HG03064 (cell line): ENCODE results near the gene ADORA2B.
"Not testable (repeated sequence)": the region's sequence is repeated elsewhere in the genome, so short reads cannot be mapped to it uniquely, and the experiment has no call there.

ENCODE experiments used
- ATAC-seq: cut with Tn5 transposase; IDR thresholded peaks from one replicate; pipeline ENCODE4 v1.9.1; 2021; ENCODE audit warnings: low read depth; ENCODE audit not compliant: unreplicated experiment

Gene ADORA2B

GRCh38 chr17:15921640-15922039 lies 23.3 kb upstream of the ADORA2B start:
- no peak for ATAC-seq

- no peak for ATAC-seq
These were observed 22.3 kb upstream of the ADORA2B start for GRCh38 chr17:15922586-15922985.

- no peak for ATAC-seq
These were observed 18.7 kb upstream of the ADORA2B start for GRCh38 chr17:15926039-15926740.

GRCh38 chr17:15928286-15928785 lies 16.6 kb upstream of the ADORA2B start:
- ATAC-seq, result no peak

DNA sequence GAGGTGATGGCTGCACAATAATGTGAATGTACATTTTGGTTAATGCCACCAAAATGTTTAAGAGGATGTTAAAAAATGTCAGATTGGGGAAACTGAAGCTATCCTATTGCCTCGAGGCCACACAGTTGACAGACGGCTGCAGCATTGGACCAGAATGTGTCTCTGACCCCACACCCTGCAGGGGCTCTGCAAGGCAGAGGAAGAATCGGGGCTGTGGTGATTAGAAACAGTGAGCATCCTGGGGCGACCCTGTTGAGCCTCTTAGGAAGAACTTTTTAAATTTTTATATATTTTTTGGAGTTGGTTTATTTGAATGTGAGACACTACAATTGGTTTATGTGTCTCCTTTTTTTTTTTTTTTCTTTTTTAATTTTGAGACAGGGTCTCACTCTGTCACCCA lies 15.0 kb upstream of the ADORA2B start:
- no peak for ATAC-seq

- ATAC-seq, result no peak
These were observed 14.5 kb upstream of the ADORA2B start for GRCh38 chr17:15930426-15930825.

GRCh38 chr17:15931394-15931793 lies 13.5 kb upstream of the ADORA2B start:
- ATAC-seq, result no peak

GRCh38 chr17:15934866-15935265 lies 10.1 kb upstream of the ADORA2B start:
- no peak for ATAC-seq

GRCh38 chr17:15935891-15936290 lies 9.0 kb upstream of the ADORA2B start:
- ATAC-seq, result no peak

DNA sequence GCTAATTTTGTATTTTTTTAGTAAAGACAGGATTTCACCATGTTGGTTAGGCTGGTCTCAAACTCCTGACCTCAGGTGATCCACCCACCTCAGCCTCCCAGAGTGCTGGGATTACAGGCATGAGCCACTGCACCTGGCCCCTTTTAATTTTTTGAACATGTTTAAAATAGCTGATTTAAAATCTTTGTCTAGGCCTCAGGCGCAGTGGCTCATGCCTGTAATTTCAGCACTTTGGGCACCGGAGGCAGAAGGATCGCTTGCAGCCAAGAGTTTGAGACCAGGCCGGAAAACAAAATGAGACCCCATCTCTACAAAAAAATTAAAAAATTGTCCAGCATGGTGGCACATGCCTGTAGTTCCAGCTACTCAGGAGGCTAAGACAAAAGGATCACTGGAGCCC lies 8.4 kb upstream of the ADORA2B start:
- not testable (repeated sequence) for ATAC-seq

- no peak for ATAC-seq
These were observed 3.1 kb upstream of the ADORA2B start for GRCh38 chr17:15941781-15942180.

DNA sequence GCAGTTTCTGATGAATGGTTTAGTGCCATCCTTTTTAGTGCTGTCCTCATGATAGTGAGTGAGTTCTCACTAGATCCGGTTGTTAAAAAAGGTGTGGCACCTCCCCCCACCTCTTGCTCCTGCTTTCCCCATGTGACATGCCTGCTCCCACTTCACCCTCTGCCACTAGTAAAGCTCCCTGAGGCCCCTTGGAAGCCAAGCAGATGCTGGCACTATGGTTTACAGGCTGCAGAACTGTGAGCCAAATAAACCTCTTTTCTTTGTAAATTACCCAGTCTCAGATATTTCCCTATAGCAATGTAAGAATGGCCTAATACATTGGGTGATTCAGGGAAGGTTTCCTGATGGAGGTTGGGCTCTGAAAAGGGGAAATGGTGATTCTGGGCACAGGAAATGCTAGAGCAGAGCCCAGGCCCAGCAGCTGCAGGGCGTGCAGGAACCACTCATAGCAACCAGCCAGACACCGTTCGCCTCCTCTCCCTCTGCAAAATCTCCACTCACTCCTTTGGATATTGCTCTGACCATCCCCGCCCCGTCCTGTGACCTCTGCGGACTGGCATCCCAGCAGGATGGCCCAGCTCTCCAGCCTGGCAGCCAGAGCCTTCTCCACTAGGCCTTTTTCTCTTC lies 2.6 kb upstream of the ADORA2B start:
- no peak for ATAC-seq

DNA sequence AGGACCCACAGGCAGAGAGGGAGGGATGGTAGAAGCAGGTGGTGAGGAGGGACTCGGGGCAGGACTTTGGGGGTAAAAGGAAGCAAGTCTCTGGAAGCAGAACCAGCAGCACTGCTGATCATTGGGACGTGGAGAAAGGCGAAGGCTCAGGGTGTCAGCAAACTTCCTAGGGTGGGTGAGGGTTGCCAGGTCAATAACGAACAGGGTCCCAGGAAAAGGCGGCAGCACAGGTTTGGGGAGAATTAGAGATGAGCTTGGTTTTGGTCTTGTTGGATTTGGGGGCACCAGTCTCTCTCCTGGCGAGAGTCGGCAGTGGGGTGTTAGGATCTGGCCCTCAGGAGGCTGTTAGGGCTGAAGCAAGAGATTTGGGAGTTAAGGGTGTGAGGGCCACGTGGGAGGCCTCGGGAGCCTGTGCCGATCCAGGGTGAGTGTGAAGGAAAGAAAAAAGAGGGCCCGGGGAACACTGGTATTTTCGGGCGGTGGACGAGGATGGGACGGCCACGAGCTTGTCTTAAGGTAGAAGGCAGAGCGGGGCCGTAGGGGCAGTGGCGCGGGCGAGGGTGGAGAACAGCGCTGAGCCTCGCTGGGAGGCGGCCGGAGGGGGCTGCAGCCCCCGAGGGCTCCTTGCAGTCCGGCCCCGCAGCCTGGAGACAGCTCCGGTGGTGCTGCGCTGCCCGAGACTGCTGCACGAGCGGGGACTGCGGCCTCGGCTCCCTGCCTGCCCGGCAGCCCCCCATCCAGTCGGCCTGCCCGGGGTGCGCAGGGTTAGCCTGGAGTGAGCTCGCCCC lies 765 bp upstream of the ADORA2B start:
- no peak for ATAC-seq

GRCh38 chr17:15945527-15946191 lies 729 bp downstream of the ADORA2B start:
- no peak for ATAC-seq

GRCh38 chr17:15946611-15947120 lies 1.7 kb downstream of the ADORA2B start:
- ATAC-seq, result no peak

GRCh38 chr17:15947271-15947670 lies 2.3 kb downstream of the ADORA2B start:
- no peak for ATAC-seq

DNA sequence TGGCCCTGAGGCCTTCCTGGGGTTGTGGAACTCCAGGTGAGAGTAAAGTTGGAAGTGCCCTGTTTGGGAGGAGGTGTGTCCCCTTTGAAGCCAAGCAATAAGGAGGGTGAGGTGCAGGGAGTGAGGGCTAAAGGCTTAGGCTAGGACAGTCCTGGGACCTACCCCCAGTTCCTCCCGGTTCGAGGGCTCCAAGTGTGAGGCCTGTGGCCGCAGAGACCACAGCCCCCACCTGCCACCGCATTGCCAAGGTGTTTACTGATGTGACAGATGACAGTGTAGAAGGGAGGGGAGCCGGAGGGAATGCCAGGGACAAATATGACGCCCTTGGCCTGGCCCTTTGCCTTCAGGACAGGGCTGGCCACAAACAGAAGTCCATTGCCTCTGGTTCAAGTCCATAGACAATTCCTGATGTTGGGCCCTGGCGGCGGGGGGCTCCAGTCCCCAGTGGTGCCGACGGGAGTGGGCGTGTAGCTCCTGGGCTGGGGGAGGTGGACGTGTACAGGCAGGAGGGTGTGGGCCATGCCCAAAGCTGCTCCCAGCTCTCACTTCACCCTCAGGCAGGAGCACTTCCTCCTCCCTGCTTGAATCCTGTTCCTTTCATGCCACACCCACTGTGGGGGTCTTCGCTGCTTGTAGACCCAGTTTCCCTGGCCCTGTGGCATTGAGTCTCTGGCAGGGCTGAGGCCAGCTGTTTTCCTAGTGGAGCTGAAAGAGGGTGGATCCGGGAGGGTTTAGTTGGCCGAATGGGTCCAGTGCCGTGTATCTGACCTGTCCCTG lies 3.2 kb downstream of the ADORA2B start:
- ATAC-seq, result no peak

DNA sequence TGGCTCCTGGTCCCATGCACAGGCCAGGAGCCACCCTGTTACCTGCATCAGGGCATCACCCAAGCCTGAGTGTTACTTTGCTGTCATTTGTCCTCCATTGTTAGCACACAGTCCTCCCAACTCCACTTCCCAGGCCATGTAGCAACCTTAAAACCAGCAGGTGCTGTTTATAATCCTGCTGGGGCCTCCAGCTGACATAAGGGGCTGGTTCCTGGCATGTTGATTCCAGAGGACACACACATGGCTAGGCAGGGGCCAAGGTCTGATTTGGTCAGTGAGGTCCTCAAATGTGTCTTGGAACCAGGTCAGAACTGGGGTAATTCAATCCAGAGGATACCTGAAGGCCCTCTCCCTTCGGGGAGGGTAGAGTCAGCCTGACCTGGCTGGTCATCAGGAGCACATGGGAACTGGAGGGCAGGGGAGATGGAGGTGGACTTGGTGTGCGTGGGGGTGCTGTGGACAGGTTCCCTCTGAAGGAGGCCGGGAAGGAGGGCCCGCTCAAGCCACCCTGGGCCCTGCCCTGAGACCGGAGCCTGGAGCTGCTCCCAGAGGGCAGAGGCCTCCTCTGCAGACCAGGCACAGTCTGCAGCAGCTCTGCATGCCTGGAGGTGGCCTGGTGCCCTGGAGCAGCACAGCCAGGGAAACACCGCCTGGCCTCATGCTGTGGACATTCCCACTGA lies 6.6 kb downstream of the ADORA2B start:
- no peak for ATAC-seq

- no peak for ATAC-seq
These were observed 7.2 kb downstream of the ADORA2B start for GRCh38 chr17:15952048-15952532.
